ENCODE measurements around the gene ZNF106.
A peak's percentile ranks its signal among the peaks of the same experiment; 100 is the strongest.

ZNF106 gene

DNA sequence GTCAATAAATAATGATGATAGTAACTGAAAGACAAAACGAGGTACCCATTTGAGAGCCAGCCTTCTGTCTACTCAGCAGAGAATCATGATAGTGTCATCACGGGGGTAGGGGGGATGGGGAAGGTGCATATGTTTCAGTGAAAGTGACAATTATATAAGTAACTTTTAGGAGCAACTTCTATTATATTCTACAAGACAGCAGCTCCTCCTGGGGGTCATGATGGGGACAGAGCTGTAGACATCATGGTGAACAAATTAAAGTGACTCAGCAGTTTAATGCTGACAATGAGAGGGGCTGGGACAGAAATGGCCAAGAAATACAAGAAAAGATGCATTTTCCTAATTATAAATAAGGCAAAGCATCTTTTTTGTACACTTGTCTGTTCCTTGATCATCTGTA is 119.8 kb downstream of the ZNF106 start:
- no peak for DNase-seq
- H3K4me2 ChIP-seq (ENCODE audit: low read length), result no peak overlapping the region
- no peaks in the 10 kb centered on the region for H3K79me1 ChIP-seq (ENCODE audit: low read length)
- no peak overlapping the region for H3K18ac ChIP-seq (ENCODE audit: low read length)
- no peak overlapping the region for H3K4ac ChIP-seq (ENCODE audit: low read depth, low read length)
- H3K79me2 ChIP-seq (ENCODE audit: control insufficient read depth, insufficient read depth, low read length), result no peaks in the 10 kb centered on the region
- H3K27me3 ChIP-seq (ENCODE audit: insufficient read depth, low read length, poor library complexity), result no peaks in the 10 kb centered on the region
- no peak overlapping the region for H3K23ac ChIP-seq (ENCODE audit: low read length)
- no peak overlapping the region for H2AK5ac ChIP-seq (ENCODE audit: low read length)
- H4K8ac ChIP-seq (ENCODE audit: low read depth, low read length), result no peak overlapping the region
- H3K27ac ChIP-seq (ENCODE audit: low read depth, low read length), result no peak overlapping the region
- no peak overlapping the region for H4K5ac ChIP-seq (ENCODE audit: low read length)
- H3K4me1 ChIP-seq (ENCODE audit: control insufficient read depth, low read depth, low read length), result no peaks in the 10 kb centered on the region
- WGBS (ENCODE audit: extremely low coverage, insufficient coverage, low lambda C conversion rate), result no CpG with 5 or more reads among the region's 2 CpGs
- H3K56ac ChIP-seq (ENCODE audit: low read length), result no peak overlapping the region
- no peak overlapping the region for H3K4me3 ChIP-seq (ENCODE audit: low read length)
- H3K36me3 ChIP-seq (ENCODE audit: control insufficient read depth, insufficient read depth, low read length), result no peaks in the 10 kb centered on the region
- no peak overlapping the region for H2BK15ac ChIP-seq (replicated peaks; ENCODE audit: low read depth)
- no peak overlapping the region for H2BK5ac ChIP-seq (ENCODE audit: low read length)
- H2BK120ac ChIP-seq (ENCODE audit: low read depth, low read length), result no peak overlapping the region
- H3K9ac ChIP-seq (ENCODE audit: low read length), result no peak overlapping the region

DNA sequence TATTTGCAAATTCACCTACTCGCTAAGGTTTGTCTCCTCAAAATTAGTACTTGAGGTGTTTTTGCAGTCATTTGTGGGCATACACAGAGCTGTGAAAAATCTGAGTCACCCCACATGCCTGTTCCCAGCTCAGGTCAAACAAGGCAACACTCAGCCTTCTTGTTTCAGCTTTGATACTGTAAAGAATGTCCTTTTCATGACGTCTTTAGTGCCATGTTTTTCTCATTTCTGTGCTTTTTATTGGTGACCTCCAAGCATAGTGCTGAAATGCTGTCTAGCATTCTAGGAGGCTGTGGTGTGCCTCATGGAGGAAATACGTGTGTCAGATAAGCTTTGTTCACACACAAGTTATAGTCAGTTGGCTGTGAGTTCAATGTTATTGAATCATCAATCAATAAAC is 122.8 kb downstream of the ZNF106 start:
- H3K4me2 ChIP-seq (ENCODE audit: low read length), result no peak overlapping the region
- no peak overlapping the region for H3K4ac ChIP-seq (ENCODE audit: low read depth, low read length)
- no peak overlapping the region for H2BK15ac ChIP-seq (replicated peaks; ENCODE audit: low read depth)
- H3K79me2 ChIP-seq (ENCODE audit: control insufficient read depth, insufficient read depth, low read length), result no peaks in the 10 kb centered on the region
- H3K18ac ChIP-seq (ENCODE audit: low read length), result no peak overlapping the region
- no peaks in the 10 kb centered on the region for H3K27me3 ChIP-seq (ENCODE audit: insufficient read depth, low read length, poor library complexity)
- no peak overlapping the region for H3K23ac ChIP-seq (ENCODE audit: low read length)
- H3K79me1 ChIP-seq (ENCODE audit: low read length), result no peaks in the 10 kb centered on the region
- H2BK5ac ChIP-seq (ENCODE audit: low read length), result no peak overlapping the region
- no peak overlapping the region for H3K27ac ChIP-seq (ENCODE audit: low read depth, low read length)
- H2AK5ac ChIP-seq (ENCODE audit: low read length), result no peak overlapping the region
- WGBS (ENCODE audit: extremely low coverage, insufficient coverage, low lambda C conversion rate), result no CpG with 5 or more reads among the region's 3 CpGs
- no peak overlapping the region for H3K9ac ChIP-seq (ENCODE audit: low read length)
- no peak overlapping the region for H4K8ac ChIP-seq (ENCODE audit: low read depth, low read length)
- no peak overlapping the region for H4K5ac ChIP-seq (ENCODE audit: low read length)
- H3K56ac ChIP-seq (ENCODE audit: low read length), result no peak overlapping the region
- no peak overlapping the region for H3K4me3 ChIP-seq (ENCODE audit: low read length)
- no peak for DNase-seq
- H3K4me1 ChIP-seq (ENCODE audit: control insufficient read depth, low read depth, low read length), result peaks cover 7% of the 10 kb centered on the region
- no peak overlapping the region for H2BK120ac ChIP-seq (ENCODE audit: low read depth, low read length)
- H3K36me3 ChIP-seq (ENCODE audit: control insufficient read depth, insufficient read depth, low read length), result no peaks in the 10 kb centered on the region

DNA sequence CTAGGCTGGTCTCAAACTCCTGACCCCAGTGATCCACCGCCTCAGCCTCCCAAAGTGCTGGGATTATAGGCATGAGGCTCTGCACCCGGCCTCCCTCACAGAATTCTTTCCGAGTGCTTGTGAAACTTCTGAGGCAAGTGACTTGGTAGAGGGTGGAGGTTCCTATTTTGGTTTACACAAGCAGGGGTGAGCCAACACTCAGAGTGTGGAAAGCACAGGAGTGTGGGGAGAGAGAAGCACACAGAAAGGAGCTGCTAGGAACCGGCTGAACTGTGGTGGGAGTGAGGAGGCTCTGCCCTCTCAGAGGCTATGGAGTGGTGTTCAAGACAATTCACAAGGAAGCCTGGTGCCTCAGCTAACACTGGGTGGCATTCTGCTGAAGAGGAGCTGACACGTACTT is 123.9 kb downstream of the ZNF106 start:
- WGBS (ENCODE audit: extremely low coverage, insufficient coverage, low lambda C conversion rate), result no CpG with 5 or more reads among the region's 5 CpGs
- Histone ChIP-seq H2BK120ac (ENCODE audit: low read depth, low read length) (no peak overlapping the region), H2AK5ac (ENCODE audit: low read length) (no peak overlapping the region), H3K56ac (ENCODE audit: low read length) (no peak overlapping the region), H2BK5ac (ENCODE audit: low read length) (no peak overlapping the region), H3K27ac (ENCODE audit: low read depth, low read length) (no peak overlapping the region), H3K36me3 (ENCODE audit: control insufficient read depth, insufficient read depth, low read length) (no peaks in the 10 kb centered on the region), H3K4ac (ENCODE audit: low read depth, low read length) (no peak overlapping the region), H4K8ac (ENCODE audit: low read depth, low read length) (no peak overlapping the region), H3K4me2 (ENCODE audit: low read length) (no peak overlapping the region), H3K4me1 (ENCODE audit: control insufficient read depth, low read depth, low read length) (peaks cover 7% of the 10 kb centered on the region), H3K79me1 (ENCODE audit: low read length) (no peaks in the 10 kb centered on the region), H3K4me3 (ENCODE audit: low read length) (no peak overlapping the region), H3K23ac (ENCODE audit: low read length) (no peak overlapping the region), H3K27me3 (ENCODE audit: insufficient read depth, low read length, poor library complexity) (no peaks in the 10 kb centered on the region), H3K79me2 (ENCODE audit: control insufficient read depth, insufficient read depth, low read length) (no peaks in the 10 kb centered on the region), H4K5ac (ENCODE audit: low read length) (no peak overlapping the region), H2BK15ac (replicated peaks; ENCODE audit: low read depth) (no peak overlapping the region), H3K18ac (ENCODE audit: low read length) (no peak overlapping the region), H3K9ac (ENCODE audit: low read length) (no peak overlapping the region)
- DNase-seq, result no peak

DNA sequence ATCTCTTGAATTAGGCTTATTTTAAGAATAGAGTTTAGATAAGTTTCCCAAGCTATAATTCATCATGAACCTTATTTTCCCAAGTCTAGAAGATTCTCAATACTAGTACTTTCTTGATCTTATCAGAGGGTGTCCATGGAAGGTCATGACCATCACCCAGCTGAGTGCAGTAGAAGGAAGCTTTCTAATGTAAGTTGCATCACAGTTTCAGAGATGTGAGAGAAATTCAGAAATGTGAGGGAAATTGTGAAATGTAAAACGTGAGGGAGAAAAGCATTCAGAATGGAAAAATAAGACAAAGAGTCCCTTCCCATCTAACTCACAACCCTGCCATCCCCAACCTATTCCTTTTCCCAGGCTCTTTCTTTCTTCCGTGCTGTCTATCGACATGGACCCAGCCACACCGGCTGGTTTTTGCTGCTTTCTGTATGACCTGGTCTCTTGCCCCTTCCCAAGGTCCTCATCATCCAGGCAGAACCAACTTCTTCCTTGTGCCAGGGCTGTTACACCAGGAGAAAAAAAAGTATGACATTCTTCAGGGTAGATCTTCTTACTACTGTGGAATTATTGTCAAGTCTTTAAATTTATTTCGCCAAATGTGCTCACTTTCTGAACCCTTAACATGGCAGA is 124.9 kb downstream of the ZNF106 start:
- Histone ChIP-seq H3K4me1 (ENCODE audit: control insufficient read depth, low read depth, low read length) (peaks cover 7% of the 10 kb centered on the region), H2BK15ac (replicated peaks; ENCODE audit: low read depth) (no peak overlapping the region), H3K79me2 (ENCODE audit: control insufficient read depth, insufficient read depth, low read length) (no peaks in the 10 kb centered on the region), H3K36me3 (ENCODE audit: control insufficient read depth, insufficient read depth, low read length) (no peaks in the 10 kb centered on the region), H3K23ac (ENCODE audit: low read length) (no peak overlapping the region), H2BK5ac (ENCODE audit: low read length) (no peak overlapping the region), H3K79me1 (ENCODE audit: low read length) (no peaks in the 10 kb centered on the region), H3K27ac (ENCODE audit: low read depth, low read length) (no peak overlapping the region), H3K4me2 (ENCODE audit: low read length) (no peak overlapping the region), H2AK5ac (ENCODE audit: low read length) (no peak overlapping the region), H3K4me3 (ENCODE audit: low read length) (no peak overlapping the region), H3K9ac (ENCODE audit: low read length) (no peak overlapping the region), H3K27me3 (ENCODE audit: insufficient read depth, low read length, poor library complexity) (no peaks in the 10 kb centered on the region), H3K4ac (ENCODE audit: low read depth, low read length) (no peak overlapping the region), H3K56ac (ENCODE audit: low read length) (no peak overlapping the region), H2BK120ac (ENCODE audit: low read depth, low read length) (no peak overlapping the region), H3K18ac (ENCODE audit: low read length) (no peak overlapping the region), H4K5ac (ENCODE audit: low read length) (no peak overlapping the region), H4K8ac (ENCODE audit: low read depth, low read length) (no peak overlapping the region)
- no peak for DNase-seq
- WGBS (ENCODE audit: extremely low coverage, insufficient coverage, low lambda C conversion rate), result no CpG with 5 or more reads among the region's 5 CpGs

DNA sequence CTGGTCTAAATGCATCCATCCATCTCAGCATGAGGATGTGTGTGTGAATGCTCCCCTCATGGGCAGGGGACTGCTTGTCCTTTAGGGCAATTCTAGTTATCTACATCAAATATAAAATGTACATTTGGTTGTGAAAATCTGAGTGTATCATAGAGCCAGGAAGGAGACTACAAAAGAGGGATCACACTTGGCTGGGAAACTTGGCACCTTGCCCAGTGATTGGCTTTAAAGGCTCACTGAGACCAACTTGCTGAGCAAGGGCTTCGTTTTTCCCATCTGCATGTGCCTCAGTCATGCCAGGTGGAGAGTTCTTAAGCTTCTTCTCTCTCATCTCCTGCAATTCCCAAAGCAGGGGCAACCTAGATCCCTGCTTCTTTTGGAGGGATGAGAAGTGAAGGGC is 126.4 kb downstream of the ZNF106 start:
- Histone ChIP-seq H3K18ac (ENCODE audit: low read length) (no peak overlapping the region), H3K27me3 (ENCODE audit: insufficient read depth, low read length, poor library complexity) (no peaks in the 10 kb centered on the region), H3K4me3 (ENCODE audit: low read length) (no peak overlapping the region), H3K36me3 (ENCODE audit: control insufficient read depth, insufficient read depth, low read length) (no peaks in the 10 kb centered on the region), H3K4me2 (ENCODE audit: low read length) (no peak overlapping the region), H2BK15ac (replicated peaks; ENCODE audit: low read depth) (no peak overlapping the region), H3K9ac (ENCODE audit: low read length) (no peak overlapping the region), H4K8ac (ENCODE audit: low read depth, low read length) (no peak overlapping the region), H3K27ac (ENCODE audit: low read depth, low read length) (no peak overlapping the region), H2BK5ac (ENCODE audit: low read length) (no peak overlapping the region), H3K79me1 (ENCODE audit: low read length) (no peaks in the 10 kb centered on the region), H3K79me2 (ENCODE audit: control insufficient read depth, insufficient read depth, low read length) (no peaks in the 10 kb centered on the region), H3K23ac (ENCODE audit: low read length) (no peak overlapping the region), H2BK120ac (ENCODE audit: low read depth, low read length) (no peak overlapping the region), H3K4me1 (ENCODE audit: control insufficient read depth, low read depth, low read length) (peaks cover 7% of the 10 kb centered on the region), H4K5ac (ENCODE audit: low read length) (no peak overlapping the region), H3K56ac (ENCODE audit: low read length) (no peak overlapping the region), H3K4ac (ENCODE audit: low read depth, low read length) (no peak overlapping the region), H2AK5ac (ENCODE audit: low read length) (no peak overlapping the region)
- WGBS (ENCODE audit: extremely low coverage, insufficient coverage, low lambda C conversion rate), result no CpG with 5 or more reads among the region's 1 CpG
- no peak for DNase-seq

DNA sequence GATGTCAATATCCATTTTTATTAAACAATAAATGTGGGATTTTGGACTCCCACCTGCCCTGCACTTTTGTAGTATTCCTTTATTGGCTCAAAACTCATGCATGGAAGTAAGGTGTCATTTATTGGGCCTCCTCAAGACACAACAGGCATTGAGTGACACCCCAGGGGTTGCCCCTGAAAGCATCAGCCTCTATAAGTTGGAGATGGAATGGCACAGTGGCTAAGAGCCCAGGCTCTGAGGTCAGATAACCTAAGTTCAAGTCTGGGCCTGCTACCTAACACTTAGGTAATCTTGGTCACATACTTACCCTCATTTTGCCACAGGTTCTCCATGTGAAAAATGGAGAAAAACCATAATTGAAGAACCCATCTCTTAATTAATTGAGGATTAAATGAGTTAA is 127.0 kb downstream of the ZNF106 start:
- Histone ChIP-seq H3K27me3 (ENCODE audit: insufficient read depth, low read length, poor library complexity) (no peaks in the 10 kb centered on the region), H2BK5ac (ENCODE audit: low read length) (no peak overlapping the region), H2AK5ac (ENCODE audit: low read length) (no peak overlapping the region), H3K36me3 (ENCODE audit: control insufficient read depth, insufficient read depth, low read length) (no peaks in the 10 kb centered on the region), H4K8ac (ENCODE audit: low read depth, low read length) (no peak overlapping the region), H3K23ac (ENCODE audit: low read length) (no peak overlapping the region), H4K5ac (ENCODE audit: low read length) (no peak overlapping the region), H3K4ac (ENCODE audit: low read depth, low read length) (no peak overlapping the region), H3K9ac (ENCODE audit: low read length) (no peak overlapping the region), H2BK15ac (replicated peaks; ENCODE audit: low read depth) (no peak overlapping the region), H3K79me1 (ENCODE audit: low read length) (no peaks in the 10 kb centered on the region), H3K4me2 (ENCODE audit: low read length) (no peak overlapping the region), H2BK120ac (ENCODE audit: low read depth, low read length) (no peak overlapping the region), H3K18ac (ENCODE audit: low read length) (peak overlapping the region; percentile 70), H3K4me3 (ENCODE audit: low read length) (no peak overlapping the region), H3K27ac (ENCODE audit: low read depth, low read length) (no peak overlapping the region), H3K56ac (ENCODE audit: low read length) (no peak overlapping the region), H3K79me2 (ENCODE audit: control insufficient read depth, insufficient read depth, low read length) (no peaks in the 10 kb centered on the region), H3K4me1 (ENCODE audit: control insufficient read depth, low read depth, low read length) (peaks cover 7% of the 10 kb centered on the region)
- DNase-seq, result no peak
